ENCODE data around the gene ZNF207. TPM values are rescaled to one million over a fixed set of nuclear protein-coding genes. Genes with fewer than 3 reads are reported as not detected.

The ZNF207 gene
- total and polyA plus RNA-seq, 9 of the 15 experiments (the other 6 are each of a cell fraction or from before 2014, with no cell fraction given) = 123 to 370 (median 250) TPM

GRCh38 chr17:32349854-32350665 lies at the start of gene ZNF207 (continued):
- TF ChIP-seq REST (IDR thresholded peaks at IDR 0.05; ENCODE audit: borderline replicate concordance) (peak; percentile 88), REST (CRISPR knock-in tag; IDR thresholded peaks at IDR 0.05; ENCODE audit: low read depth) (no peak), GABPB1 (CRISPR knock-in tag; IDR thresholded peaks at IDR 0.05) (no peak), EGR1 (conservative IDR thresholded peaks at IDR 0.05) (peak; percentile 72), NR2F6 (CRISPR knock-in tag; IDR thresholded peaks at IDR 0.05) (no peak), ZNF3 (CRISPR knock-in tag; IDR thresholded peaks at IDR 0.05) (no peak), FOXJ2 (tag; IDR thresholded peaks at IDR 0.05) (no peak), NFXL1 (CRISPR knock-in tag; IDR thresholded peaks at IDR 0.05) (no peak), NCOA1 (IDR thresholded peaks at IDR 0.05; ENCODE audit: low read depth) (0 out of 2 replicates have a peak, but pooled peaks have one; percentile 18), MAZ (CRISPR knock-in tag; conservative IDR thresholded peaks at IDR 0.05 in 1 of 2, IDR thresholded peaks at IDR 0.05 in 1 of 2) (peak in 1 of 2 experiments; percentile 63; a peak in 2 of 4 replicates), KLF16 (IDR thresholded peaks at IDR 0.05) (no peak), MEF2D (tag; conservative IDR thresholded peaks at IDR 0.05; ENCODE audit: low read depth) (0 out of 2 replicates have a peak, but pooled peaks have one; percentile 44)
- TF ChIP-seq, protein P1, sequence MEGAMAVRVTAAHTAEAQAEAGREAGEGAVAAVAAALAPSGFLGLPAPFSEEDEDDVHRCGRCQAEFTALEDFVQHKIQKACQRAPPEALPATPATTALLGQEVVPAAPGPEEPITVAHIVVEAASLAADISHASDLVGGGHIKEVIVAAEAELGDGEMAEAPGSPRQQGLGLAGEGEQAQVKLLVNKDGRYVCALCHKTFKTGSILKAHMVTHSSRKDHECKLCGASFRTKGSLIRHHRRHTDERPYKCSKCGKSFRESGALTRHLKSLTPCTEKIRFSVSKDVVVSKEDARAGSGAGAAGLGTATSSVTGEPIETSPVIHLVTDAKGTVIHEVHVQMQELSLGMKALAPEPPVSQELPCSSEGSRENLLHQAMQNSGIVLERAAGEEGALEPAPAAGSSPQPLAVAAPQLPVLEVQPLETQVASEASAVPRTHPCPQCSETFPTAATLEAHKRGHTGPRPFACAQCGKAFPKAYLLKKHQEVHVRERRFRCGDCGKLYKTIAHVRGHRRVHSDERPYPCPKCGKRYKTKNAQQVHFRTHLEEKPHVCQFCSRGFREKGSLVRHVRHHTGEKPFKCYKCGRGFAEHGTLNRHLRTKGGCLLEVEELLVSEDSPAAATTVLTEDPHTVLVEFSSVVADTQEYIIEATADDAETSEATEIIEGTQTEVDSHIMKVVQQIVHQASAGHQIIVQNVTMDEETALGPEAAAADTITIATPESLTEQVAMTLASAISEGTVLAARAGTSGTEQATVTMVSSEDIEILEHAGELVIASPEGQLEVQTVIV (CRISPR knock-in tag; IDR thresholded peaks at IDR 0.05; ENCODE audit: borderline replicate concordance) = no peak
- TF ChIP-seq, protein P2, sequence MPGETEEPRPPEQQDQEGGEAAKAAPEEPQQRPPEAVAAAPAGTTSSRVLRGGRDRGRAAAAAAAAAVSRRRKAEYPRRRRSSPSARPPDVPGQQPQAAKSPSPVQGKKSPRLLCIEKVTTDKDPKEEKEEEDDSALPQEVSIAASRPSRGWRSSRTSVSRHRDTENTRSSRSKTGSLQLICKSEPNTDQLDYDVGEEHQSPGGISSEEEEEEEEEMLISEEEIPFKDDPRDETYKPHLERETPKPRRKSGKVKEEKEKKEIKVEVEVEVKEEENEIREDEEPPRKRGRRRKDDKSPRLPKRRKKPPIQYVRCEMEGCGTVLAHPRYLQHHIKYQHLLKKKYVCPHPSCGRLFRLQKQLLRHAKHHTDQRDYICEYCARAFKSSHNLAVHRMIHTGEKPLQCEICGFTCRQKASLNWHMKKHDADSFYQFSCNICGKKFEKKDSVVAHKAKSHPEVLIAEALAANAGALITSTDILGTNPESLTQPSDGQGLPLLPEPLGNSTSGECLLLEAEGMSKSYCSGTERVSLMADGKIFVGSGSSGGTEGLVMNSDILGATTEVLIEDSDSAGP (CRISPR knock-in tag; IDR thresholded peaks at IDR 0.05) = no peak
